Stimulated activated CD8-positive, alpha-beta memory T cell treated with anti-CD3 and anti-CD28 coated beads, Interleukin-7, amount 100 ng/mL, for 48 hours (primary cell): Measurements from ENCODE around the gene ADAMTS13.

Source experiments
- DNase-seq, 2 donors: peaks; one replicate each; pipeline ENCODE4 v3.0.0-alpha.2; 2020; ENCODE audit warnings: low read depth in 1 of 2; ENCODE audit errors: extremely low read depth in 1 of 2

The ADAMTS13 gene

GRCh38 chr9:133470427-133470924, 48.3 kb downstream of the ADAMTS13 start:
- no peak for DNase-seq

- DNase-seq: no peak
These were observed 48.8 kb downstream of the ADAMTS13 start for GRCh38 chr9:133470988-133471387.

GRCh38 chr9:133471551-133472276, 49.5 kb downstream of the ADAMTS13 start:
- DNase-seq: no peak

GRCh38 chr9:133472277-133472645, 50.1 kb downstream of the ADAMTS13 start:
- no peak for DNase-seq

- no peak for DNase-seq
These were observed 50.7 kb downstream of the ADAMTS13 start for GRCh38 chr9:133472753-133473378.

GRCh38 chr9:133473743-133474142, 51.6 kb downstream of the ADAMTS13 start:
- no peak for DNase-seq

GRCh38 chr9:133474215-133474614, 52.0 kb downstream of the ADAMTS13 start:
- DNase-seq: no peak

GRCh38 chr9:133474853-133475252, 52.7 kb downstream of the ADAMTS13 start:
- no peak for DNase-seq

- DNase-seq: no peak
These were observed 53.3 kb downstream of the ADAMTS13 start for GRCh38 chr9:133475292-133476012.

- no peak for DNase-seq
These were observed 54.1 kb downstream of the ADAMTS13 start for GRCh38 chr9:133476036-133476931.

GRCh38 chr9:133476941-133477340, 54.8 kb downstream of the ADAMTS13 start:
- DNase-seq: no peak

GRCh38 chr9:133477461-133477860, 55.3 kb downstream of the ADAMTS13 start:
- DNase-seq: no peak

- DNase-seq: no peak
These were observed 56.1 kb downstream of the ADAMTS13 start for GRCh38 chr9:133477992-133478850.

- peak; percentile 76 to 81 for DNase-seq
These were observed 56.9 kb downstream of the ADAMTS13 start, which contains the start of gene SLC2A6 for GRCh38 chr9:133478851-133479711. Gene SLC2A6 (minus strand): TSS chr9:133479099. CDS start chr9:133479059, 40 bp downstream.

- DNase-seq: no peak
These were observed 61.4 kb downstream of the ADAMTS13 start for GRCh38 chr9:133483611-133484010.

- no peak for DNase-seq
These were observed 62.7 kb downstream of the ADAMTS13 start for GRCh38 chr9:133484671-133485437.

- no peak for DNase-seq
These were observed 63.5 kb downstream of the ADAMTS13 start for GRCh38 chr9:133485531-133486260.
